Adrenal gland (tissue), 5 donors: ENCODE results near the gene PARP12.

Source experiments
- CTCF ChIP-seq, 6 experiments: fragments of 450-650 bp in 4 of 6; fragments of 200-600 bp in 2 of 6; sonication (generic) in 1 of 6; IDR thresholded peaks; 1 replicate in 5 of 6; 2 replicates in 1 of 6; pipeline versions ENCODE4 v1.5.1 to v1.8.0; 2016 to 2021; ENCODE audit warnings: antibody characterized with exemption in 6 of 6, mild to moderate bottlenecking in 2 of 6, moderate library complexity in 1 of 6
- POLR2A ChIP-seq, 2 donors: fragments of 450-650 bp; IDR thresholded peaks; one replicate each; pipeline ENCODE4 v1.6.1; 2017; ENCODE audit warnings: antibody characterized with exemption in 2 of 2, mild to moderate bottlenecking in 2 of 2, moderate library complexity in 1 of 2
- donor health status: DM: no; HTN: no; CAD: no.

GRCh38 chr7:140045697-140046096 lies 17.1 kb downstream of the PARP12 start:
- TF ChIP-seq CTCF (IDR thresholded peaks at IDR 0.05): no peak
- TF ChIP-seq POLR2A (IDR thresholded peaks at IDR 0.05): no peak
